SK-N-SH treated with all-trans-retinoic acid at 6 μM for 48 hours (cell line): Measurements from ENCODE around the gene PPP1R12B.
"Not testable (repeated sequence)": the region's sequence is repeated elsewhere in the genome, so short reads cannot be mapped to it uniquely, and the experiment has no call there.

Experiments
- ARNTL ChIP-seq: fragments of 450-650 bp; formaldehyde crosslinking; IDR thresholded peaks from 2 replicates; pipeline ENCODE4 v1.5.0; 2020; ENCODE audit warnings: low read depth, mild to moderate bottlenecking, moderate library complexity, borderline replicate concordance
- ISL1 ChIP-seq: fragments of 250-450 bp; sonication (Bioruptor Pico); IDR thresholded peaks from 2 replicates; pipeline ENCODE4 v2.1.2; 2022; ENCODE audit warnings: mild to moderate bottlenecking, moderate library complexity
- TCF4 ChIP-seq: fragments of 250-450 bp; sonication (Bioruptor Pico); IDR thresholded peaks from 2 replicates; pipeline ENCODE4 v1.8.0; 2021; ENCODE audit warnings: mild to moderate bottlenecking, moderate library complexity, borderline replicate concordance
- ZFP3 ChIP-seq: fragments of 250-450 bp; sonication (Bioruptor Pico); IDR thresholded peaks from 2 replicates; pipeline ENCODE4 v1.5.0; 2020; ENCODE audit warnings: mild to moderate bottlenecking, moderate library complexity
- ZNF565 ChIP-seq: fragments of 450-650 bp; formaldehyde crosslinking; conservative IDR thresholded peaks from 2 replicates; pipeline ENCODE4 v1.5.0; 2020; ENCODE audit warnings: low read depth, mild to moderate bottlenecking, moderate library complexity
- ZNF8 ChIP-seq: fragments of 450-650 bp; formaldehyde crosslinking; IDR thresholded peaks from 2 replicates; pipeline ENCODE4 v1.5.0; 2020; ENCODE audit warnings: mild to moderate bottlenecking, moderate library complexity
- TF ChIP-seq, protein P1 (sequence below): fragments of 250-450 bp; sonication (Bioruptor Pico); IDR thresholded peaks from 2 replicates; pipeline ENCODE4 v1.8.0; 2021; ENCODE audit warnings: low read depth, mild to moderate bottlenecking, moderate library complexity, borderline replicate concordance
- TF ChIP-seq, protein P2 (sequence below): fragments of 250-450 bp; sonication (Bioruptor Pico); IDR thresholded peaks from 2 replicates; pipeline ENCODE4 v1.8.0; 2020; ENCODE audit warnings: mild to moderate bottlenecking, moderate library complexity, borderline replicate concordance

DNA sequence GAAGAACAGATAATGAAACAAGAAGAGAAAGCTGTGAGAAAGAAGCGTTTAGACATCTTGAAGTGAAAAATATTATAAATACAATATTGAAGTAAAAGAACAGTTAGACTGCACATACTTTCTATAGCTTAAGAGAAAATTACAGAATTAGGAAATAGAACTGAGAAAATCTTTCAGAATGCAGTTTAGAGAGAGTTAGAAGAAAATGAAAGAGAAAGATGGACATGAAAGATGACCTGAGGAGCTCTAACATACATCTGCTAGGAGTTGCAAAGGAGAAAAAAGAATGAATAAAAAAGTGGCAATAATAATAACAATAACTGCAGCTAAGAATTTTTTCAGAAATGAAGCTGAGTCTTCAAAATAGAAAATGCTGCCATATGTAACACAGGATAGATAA lies 173.0 kb downstream of the PPP1R12B start:
- TF ChIP-seq, protein P1, sequence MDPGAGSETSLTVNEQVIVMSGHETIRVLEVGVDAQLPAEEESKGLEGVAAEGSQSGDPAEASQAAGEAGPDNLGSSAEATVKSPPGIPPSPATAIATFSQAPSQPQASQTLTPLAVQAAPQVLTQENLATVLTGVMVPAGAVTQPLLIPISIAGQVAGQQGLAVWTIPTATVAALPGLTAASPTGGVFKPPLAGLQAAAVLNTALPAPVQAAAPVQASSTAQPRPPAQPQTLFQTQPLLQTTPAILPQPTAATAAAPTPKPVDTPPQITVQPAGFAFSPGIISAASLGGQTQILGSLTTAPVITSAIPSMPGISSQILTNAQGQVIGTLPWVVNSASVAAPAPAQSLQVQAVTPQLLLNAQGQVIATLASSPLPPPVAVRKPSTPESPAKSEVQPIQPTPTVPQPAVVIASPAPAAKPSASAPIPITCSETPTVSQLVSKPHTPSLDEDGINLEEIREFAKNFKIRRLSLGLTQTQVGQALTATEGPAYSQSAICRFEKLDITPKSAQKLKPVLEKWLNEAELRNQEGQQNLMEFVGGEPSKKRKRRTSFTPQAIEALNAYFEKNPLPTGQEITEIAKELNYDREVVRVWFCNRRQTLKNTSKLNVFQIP (CRISPR knock-in tag), result not testable (repeated sequence)
- TF ChIP-seq ARNTL; ZNF565 (CRISPR knock-in tag); TCF4 (CRISPR knock-in tag); ZNF8 (CRISPR knock-in tag); ISL1 (CRISPR knock-in tag); ZFP3 (CRISPR knock-in tag): not testable (repeated sequence)
- TF ChIP-seq, protein P2, sequence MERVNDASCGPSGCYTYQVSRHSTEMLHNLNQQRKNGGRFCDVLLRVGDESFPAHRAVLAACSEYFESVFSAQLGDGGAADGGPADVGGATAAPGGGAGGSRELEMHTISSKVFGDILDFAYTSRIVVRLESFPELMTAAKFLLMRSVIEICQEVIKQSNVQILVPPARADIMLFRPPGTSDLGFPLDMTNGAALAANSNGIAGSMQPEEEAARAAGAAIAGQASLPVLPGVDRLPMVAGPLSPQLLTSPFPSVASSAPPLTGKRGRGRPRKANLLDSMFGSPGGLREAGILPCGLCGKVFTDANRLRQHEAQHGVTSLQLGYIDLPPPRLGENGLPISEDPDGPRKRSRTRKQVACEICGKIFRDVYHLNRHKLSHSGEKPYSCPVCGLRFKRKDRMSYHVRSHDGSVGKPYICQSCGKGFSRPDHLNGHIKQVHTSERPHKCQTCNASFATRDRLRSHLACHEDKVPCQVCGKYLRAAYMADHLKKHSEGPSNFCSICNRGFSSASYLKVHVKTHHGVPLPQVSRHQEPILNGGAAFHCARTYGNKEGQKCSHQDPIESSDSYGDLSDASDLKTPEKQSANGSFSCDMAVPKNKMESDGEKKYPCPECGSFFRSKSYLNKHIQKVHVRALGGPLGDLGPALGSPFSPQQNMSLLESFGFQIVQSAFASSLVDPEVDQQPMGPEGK (CRISPR knock-in tag), result not testable (repeated sequence)
